Stomach (tissue), 9 donors: ENCODE data around the gene POLR3K. TPM values are rescaled to one million over a fixed set of nuclear protein-coding genes. Genes with fewer than 3 reads are reported as not detected.
A peak's percentile ranks its signal among the peaks of the same experiment; 100 is the strongest.

Source experiments
- DNase-seq, 2 donors: peaks; one replicate each; pipeline versions ENCODE4 v3.0.0 to v3.0.0-alpha.2; 2013 to 2019
- H3K27ac ChIP-seq, 5 donors: fragments of 200-600 bp in 4 of 5; sonication (generic) in 4 of 5; one replicate each; pipeline ENCODE4 v1.5.1; 2013 to 2019; ENCODE audit warnings: mild to moderate bottlenecking in 1 of 5, moderate library complexity in 1 of 5
- H3K27me3 ChIP-seq, 3 donors: fragments of 200-600 bp; sonication (generic); one replicate each; pipeline ENCODE4 v1.5.1; 2017 to 2019; ENCODE audit warnings: mixed run types in 1 of 3
- H3K36me3 ChIP-seq, 4 donors: fragments of 200-600 bp; sonication (generic); 1 replicate in 3 of 4; 2 replicates in 1 of 4; pipeline ENCODE4 v1.5.1; 2016 to 2019
- H3K4me1 ChIP-seq, 4 donors: fragments of 200-600 bp; sonication (generic); one replicate each; pipeline ENCODE4 v1.5.1; 2016 to 2019
- H3K4me3 ChIP-seq, 4 donors: fragments of 200-600 bp; sonication (generic) in 3 of 4; one replicate each; pipeline ENCODE4 v1.5.1; 2016 to 2019; ENCODE audit warnings: mild to moderate bottlenecking in 1 of 4
- H3K9me3 ChIP-seq, 4 donors: fragments of 200-600 bp; sonication (generic); one replicate each; pipeline ENCODE4 v1.5.1; 2016 to 2019
- EP300 ChIP-seq: sonication (generic); formaldehyde crosslinking; IDR thresholded peaks from one replicate; pipeline ENCODE4 v1.6.1; 2017; ENCODE audit warnings: antibody characterized with exemption
- POLR2A ChIP-seq, 4 donors: fragments of 450-650 bp; IDR thresholded peaks; one replicate each; pipeline ENCODE4 v1.6.1; 2016; ENCODE audit warnings: antibody characterized with exemption in 4 of 4, control low read depth in 2 of 4, mild to moderate bottlenecking in 1 of 4, moderate library complexity in 1 of 4
- POLR2AphosphoS5 ChIP-seq, 3 donors: sonication (generic); formaldehyde crosslinking; IDR thresholded peaks; one replicate each; pipeline ENCODE4 v1.6.1; 2016; ENCODE audit warnings: antibody characterized with exemption in 3 of 3
- WGBS, 5 donors: extraction: QIAGEN DNeasy Blood & Tissue Kit in 3 of 5; methylation state at CpG; one replicate each; pipeline versions ENCODE4 v1.1.5 to v1.1.7; 2013 to 2018; 5-methylcytosine and 5-hydroxymethylcytosine counted together
- intact Hi-C: fragments of 100-400 bp; cut with DNase I; formaldehyde crosslinking; loops from one replicate; pipeline ENCODE4 v1.15.1; 2023; ENCODE audit warnings: low total_unique reads
- polyA plus RNA-seq, 3 donors: library from polyadenylated mRNA; stranded (reverse); fragments of 200-250 nt; gene quantifications; one replicate each; pipeline ENCODE4 v1.2.3, GENCODE V29; 2013
- total RNA-seq, 5 donors: library from RNA; depleted of rRNA; stranded (reverse); fragments of >200 nt; gene quantifications; one replicate each; pipeline versions ENCODE4 v1.1.0 to v1.2.3, GENCODE V29; 2014 to 2016
- TF ChIP-seq, protein P1 (sequence below), 7 experiments: fragments of 450-650 bp in 4 of 7; fragments of 200-600 bp in 3 of 7; sonication (generic) in 3 of 7; IDR thresholded peaks; one replicate each; pipeline ENCODE4 v1.5.1; 2016 to 2019; ENCODE audit warnings: antibody characterized with exemption in 7 of 7, control low read depth in 2 of 7, mild to moderate bottlenecking in 1 of 7
- donor health status: healthy with polysubstance abuse.
- donor health status: Bipolar disorder and iron deficiency.
- donor health status: healthy.

The POLR3K gene
- total and polyA plus RNA-seq, 8 donors = 2.2 to 13.3 (median 8.1) TPM; not detected in 2

DNA sequence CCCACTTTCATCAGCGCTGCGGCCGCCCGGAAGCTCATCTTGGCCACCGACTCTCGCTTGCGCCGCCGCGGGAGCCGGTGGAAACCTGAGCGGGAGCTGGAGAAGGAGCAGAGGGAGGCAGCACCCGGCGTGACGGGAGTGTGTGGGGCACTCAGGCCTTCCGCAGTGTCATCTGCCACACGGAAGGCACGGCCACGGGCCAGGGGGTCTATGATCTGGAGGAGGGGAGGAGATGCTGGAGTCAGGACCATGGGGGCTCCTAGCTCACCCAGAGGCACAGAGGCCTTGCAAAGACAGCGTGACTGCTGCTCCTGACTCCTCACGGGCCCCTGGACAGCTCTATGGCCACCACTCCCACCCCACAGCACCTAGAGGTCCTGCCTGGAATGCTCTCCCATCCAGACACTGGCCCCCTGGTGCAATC, 9.6 kb upstream of the POLR3K start:
- Histone ChIP-seq H3K36me3 (peaks cover 57 to 71% (median 69%) of the 10 kb centered on the region in 4 donors), H3K4me3 (no peak overlapping the region), H3K27me3 (no peaks in the 10 kb centered on the region), H3K4me1 (peaks cover 0 to 27% (median 21%) of the 10 kb centered on the region in 4 donors), H3K27ac (no peak overlapping the region), H3K9me3 (no peaks in the 10 kb centered on the region)
- 95 to 99% (median 96%) methylated on average over 20 to 21 of the region's 21 CpGs for WGBS, 5 donors
- intact Hi-C loops = no loop called here
- no peak for TF ChIP-seq POLR2A (IDR thresholded peaks at IDR 0.05)
- no peak for TF ChIP-seq POLR2AphosphoS5 (IDR thresholded peaks at IDR 0.05)
- TF ChIP-seq EP300 = no peak
- TF ChIP-seq, protein P1, sequence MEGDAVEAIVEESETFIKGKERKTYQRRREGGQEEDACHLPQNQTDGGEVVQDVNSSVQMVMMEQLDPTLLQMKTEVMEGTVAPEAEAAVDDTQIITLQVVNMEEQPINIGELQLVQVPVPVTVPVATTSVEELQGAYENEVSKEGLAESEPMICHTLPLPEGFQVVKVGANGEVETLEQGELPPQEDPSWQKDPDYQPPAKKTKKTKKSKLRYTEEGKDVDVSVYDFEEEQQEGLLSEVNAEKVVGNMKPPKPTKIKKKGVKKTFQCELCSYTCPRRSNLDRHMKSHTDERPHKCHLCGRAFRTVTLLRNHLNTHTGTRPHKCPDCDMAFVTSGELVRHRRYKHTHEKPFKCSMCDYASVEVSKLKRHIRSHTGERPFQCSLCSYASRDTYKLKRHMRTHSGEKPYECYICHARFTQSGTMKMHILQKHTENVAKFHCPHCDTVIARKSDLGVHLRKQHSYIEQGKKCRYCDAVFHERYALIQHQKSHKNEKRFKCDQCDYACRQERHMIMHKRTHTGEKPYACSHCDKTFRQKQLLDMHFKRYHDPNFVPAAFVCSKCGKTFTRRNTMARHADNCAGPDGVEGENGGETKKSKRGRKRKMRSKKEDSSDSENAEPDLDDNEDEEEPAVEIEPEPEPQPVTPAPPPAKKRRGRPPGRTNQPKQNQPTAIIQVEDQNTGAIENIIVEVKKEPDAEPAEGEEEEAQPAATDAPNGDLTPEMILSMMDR (IDR thresholded peaks at IDR 0.05) = no peak
- DNase-seq = no peak

DNA sequence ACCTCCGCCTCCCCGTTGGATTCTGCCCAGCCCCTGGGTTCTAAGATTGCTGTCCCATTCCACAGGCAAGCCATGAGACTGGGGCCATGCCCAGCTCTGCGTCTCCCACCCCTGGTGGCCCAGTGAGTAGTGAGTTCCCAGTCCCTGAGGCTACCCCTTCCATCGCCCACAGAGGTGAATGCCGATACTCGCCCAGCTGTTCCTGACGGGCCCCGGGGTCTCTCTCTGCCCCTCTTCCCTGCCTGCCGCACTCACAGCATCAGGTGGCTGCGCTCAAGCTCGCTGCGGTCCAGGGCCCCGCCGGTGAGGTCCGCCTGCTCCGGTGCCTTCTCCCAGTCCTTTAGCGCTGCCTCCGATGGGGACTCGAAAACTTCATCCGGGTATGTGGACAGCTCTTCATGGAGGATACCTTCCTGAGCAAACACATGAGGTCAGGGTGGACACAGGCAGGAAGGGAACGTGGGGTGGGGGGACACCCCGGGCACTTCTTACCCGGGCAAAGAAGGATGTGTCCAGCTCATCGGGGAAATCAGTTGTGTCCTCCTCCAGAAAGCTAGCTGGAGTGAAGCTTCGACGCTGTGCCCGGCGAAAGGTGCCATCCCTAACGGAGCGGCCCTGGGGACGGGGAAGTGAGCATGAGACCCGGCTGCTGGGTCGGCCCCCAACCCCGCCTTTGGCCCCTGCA, 9.0 kb upstream of the POLR3K start:
- 93 to 96% (median 95%) methylated on average over 31 to 34 of the region's 34 CpGs for WGBS, 5 donors
- DNase-seq = no peak
- Histone ChIP-seq H3K4me1 (peaks cover 0 to 24% (median 19%) of the 10 kb centered on the region in 4 donors), H3K9me3 (no peaks in the 10 kb centered on the region), H3K27me3 (no peaks in the 10 kb centered on the region), H3K27ac (no peak overlapping the region), H3K36me3 (peaks cover 62 to 77% (median 74%) of the 10 kb centered on the region in 4 donors), H3K4me3 (no peak overlapping the region)
- intact Hi-C loops = no loop called here
- TF ChIP-seq, protein P1 (IDR thresholded peaks at IDR 0.05) = no peak
- TF ChIP-seq POLR2A (IDR thresholded peaks at IDR 0.05) (no peak), EP300 (no peak), POLR2AphosphoS5 (IDR thresholded peaks at IDR 0.05) (no peak)

DNA sequence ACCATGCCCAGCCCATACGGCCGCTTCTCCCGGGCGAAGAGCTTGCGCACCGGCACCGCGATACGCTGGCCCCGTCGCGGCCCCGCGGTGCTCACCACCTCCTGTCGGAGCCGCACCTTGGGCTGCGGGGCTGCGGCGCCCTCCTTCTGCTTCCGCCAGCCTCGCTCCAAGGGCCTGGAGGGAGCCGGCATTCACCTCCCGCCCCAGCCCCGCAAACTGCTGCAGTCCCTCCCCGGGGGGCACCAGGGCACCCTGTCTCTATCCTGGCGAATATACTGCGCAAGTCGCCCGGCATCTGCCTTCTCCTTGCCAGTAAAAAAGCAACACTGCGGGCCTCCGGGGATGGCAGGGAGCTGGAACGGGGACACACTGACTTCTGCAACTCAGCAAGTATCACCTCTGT, 8.5 kb upstream of the POLR3K start:
- TF ChIP-seq, protein P1 (IDR thresholded peaks at IDR 0.05) = no peak
- TF ChIP-seq EP300 (no peak), POLR2AphosphoS5 (IDR thresholded peaks at IDR 0.05) (no peak), POLR2A (IDR thresholded peaks at IDR 0.05) (no peak)
- WGBS, 5 donors = 91 to 96% (median 93%) methylated on average over 18 to 32 of the region's 32 CpGs
- Histone ChIP-seq H3K4me1 (peaks cover 0 to 18% (median 15%) of the 10 kb centered on the region in 4 donors), H3K27me3 (no peaks in the 10 kb centered on the region), H3K36me3 (peaks cover 67 to 82% (median 80%) of the 10 kb centered on the region in 4 donors), H3K27ac (no peak overlapping the region), H3K4me3 (no peak overlapping the region), H3K9me3 (no peaks in the 10 kb centered on the region)
- intact Hi-C loops = no loop called here
- no peak for DNase-seq

DNA sequence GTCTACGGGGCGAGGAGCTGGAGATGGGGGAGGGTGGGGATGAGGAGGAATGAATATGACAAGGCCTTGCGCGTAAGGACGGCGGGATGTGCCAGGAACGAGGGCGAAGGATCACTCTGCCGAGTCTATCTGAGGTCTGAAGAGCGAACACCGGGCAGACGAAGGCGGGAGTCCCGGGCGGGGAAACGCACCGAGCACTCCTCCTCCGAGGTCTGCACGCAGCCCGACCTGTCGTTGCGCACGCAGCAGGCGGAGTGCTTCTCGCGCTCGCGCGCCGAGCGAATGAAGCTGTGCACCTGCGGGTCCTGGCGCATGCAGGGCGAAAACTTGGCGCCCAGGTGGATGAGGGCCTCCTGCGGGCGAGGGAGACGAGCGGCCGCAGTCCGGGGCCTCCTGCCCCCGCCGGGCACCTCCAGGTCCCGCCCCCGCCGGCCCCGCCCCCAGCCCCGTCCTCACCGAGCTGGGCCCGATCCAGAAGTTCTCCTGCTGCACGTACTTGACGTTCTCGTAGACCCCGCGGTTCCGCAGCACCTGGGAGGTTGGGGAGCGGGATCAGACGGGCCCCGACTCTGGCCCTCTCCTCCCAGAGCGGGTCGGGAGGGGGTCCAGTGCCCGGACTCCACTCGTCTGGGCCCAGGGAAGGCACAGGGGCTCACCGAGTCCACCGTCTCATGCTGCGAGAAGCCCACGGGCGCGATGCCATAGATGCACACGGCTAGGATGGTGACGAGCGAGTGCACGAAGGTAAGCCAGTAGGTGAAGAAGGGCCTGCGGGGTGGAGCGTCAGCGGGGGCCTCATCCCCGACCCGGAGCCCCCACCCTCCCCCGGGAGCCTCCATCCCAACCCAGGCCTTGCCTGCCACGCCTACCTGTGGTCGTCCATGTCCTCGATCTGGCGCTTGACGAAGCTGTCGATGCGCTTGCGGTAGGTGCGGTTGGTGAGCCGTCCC, 7.8 kb upstream of the POLR3K start:
- Histone ChIP-seq H3K36me3 (peaks cover 74 to 89% (median 86%) of the 10 kb centered on the region in 4 donors), H3K27ac (no peak overlapping the region), H3K4me1 (peaks cover 0 to 11% (median 9%) of the 10 kb centered on the region in 4 donors), H3K4me3 (no peak overlapping the region), H3K27me3 (no peaks in the 10 kb centered on the region), H3K9me3 (no peaks in the 10 kb centered on the region)
- 83 to 87% (median 86%) methylated on average over 54 to 89 of the region's 89 CpGs for WGBS, 5 donors
- intact Hi-C loops = no loop called here
- TF ChIP-seq EP300 = no peak
- TF ChIP-seq, protein P1 (IDR thresholded peaks at IDR 0.05) = no peak
- TF ChIP-seq POLR2A (IDR thresholded peaks at IDR 0.05) = no peak
- TF ChIP-seq POLR2AphosphoS5 (IDR thresholded peaks at IDR 0.05) = no peak
- peak in 1 of 2 donors; percentile 4 for DNase-seq
